ENCODE results near the gene DKK3.
A peak's percentile ranks its signal among the peaks of the same experiment; 100 is the strongest.

Gene DKK3

GRCh38 chr11:11966826-11967668 lies 41.4 kb downstream of the DKK3 start:
- DNase-seq (ENCODE audit: low read depth in 2 of 2), result peak in 1 of 2 donors; percentile 23

GRCh38 chr11:11966354-11966741 lies 42.1 kb downstream of the DKK3 start:
- no peak for DNase-seq (ENCODE audit: low read depth in 2 of 2)

- no peak for DNase-seq (ENCODE audit: low read depth in 2 of 2)
Measured at GRCh38 chr11:11965656-11966353, 42.6 kb downstream of the DKK3 start.

- no peak for DNase-seq (ENCODE audit: low read depth in 2 of 2)
Measured at GRCh38 chr11:11965192-11965591, 43.2 kb downstream of the DKK3 start.

GRCh38 chr11:11964774-11965150 lies 43.7 kb downstream of the DKK3 start:
- no peak for DNase-seq (ENCODE audit: low read depth in 2 of 2)

- DNase-seq (ENCODE audit: low read depth in 2 of 2), result no peak
Measured at GRCh38 chr11:11963842-11964773, 44.3 kb downstream of the DKK3 start.

GRCh38 chr11:11963067-11963466 lies 45.4 kb downstream of the DKK3 start:
- DNase-seq (ENCODE audit: low read depth in 2 of 2), result no peak

GRCh38 chr11:11961399-11962028 lies 46.9 kb downstream of the DKK3 start:
- no peak for DNase-seq (ENCODE audit: low read depth in 2 of 2)

- DNase-seq (ENCODE audit: low read depth in 2 of 2), result no peak
Measured at GRCh38 chr11:11960687-11961086, 47.7 kb downstream of the DKK3 start.

- no peak for DNase-seq (ENCODE audit: low read depth in 2 of 2)
Measured at GRCh38 chr11:11959601-11960000, 48.8 kb downstream of the DKK3 start.

GRCh38 chr11:11958403-11959231 lies 49.8 kb downstream of the DKK3 start:
- no peak for DNase-seq (ENCODE audit: low read depth in 2 of 2)

GRCh38 chr11:11956006-11956405 lies 52.4 kb downstream of the DKK3 start:
- no peak for DNase-seq (ENCODE audit: low read depth in 2 of 2)

GRCh38 chr11:11952036-11952435 lies 56.4 kb downstream of the DKK3 start:
- no peak for DNase-seq (ENCODE audit: low read depth in 2 of 2)

GRCh38 chr11:11949482-11949881 lies 58.9 kb downstream of the DKK3 start:
- DNase-seq (ENCODE audit: low read depth in 2 of 2), result no peak

GRCh38 chr11:11948242-11948947 lies 60.0 kb downstream of the DKK3 start:
- DNase-seq (ENCODE audit: low read depth in 2 of 2), result no peak

GRCh38 chr11:11947825-11948224 lies 60.6 kb downstream of the DKK3 start:
- DNase-seq (ENCODE audit: low read depth in 2 of 2), result no peak

- DNase-seq (ENCODE audit: low read depth in 2 of 2), result no peak
Measured at GRCh38 chr11:11946878-11947277, 61.5 kb downstream of the DKK3 start.

GRCh38 chr11:11946180-11946579 lies 62.2 kb downstream of the DKK3 start:
- DNase-seq (ENCODE audit: low read depth in 2 of 2), result no peak

- no peak for DNase-seq (ENCODE audit: low read depth in 2 of 2)
Measured at GRCh38 chr11:11944444-11944843, 64.0 kb downstream of the DKK3 start.

GRCh38 chr11:11942668-11943067 lies 65.8 kb downstream of the DKK3 start:
- no peak for DNase-seq (ENCODE audit: low read depth in 2 of 2)

All from activated CD8-positive, alpha-beta memory T cell treated with anti-CD3 and anti-CD28 coated beads for 4 hours (primary cell).